GM19328 (cell line): ENCODE results near the gene ART3.
"Not testable (repeated sequence)": the region's sequence is repeated elsewhere in the genome, so short reads cannot be mapped to it uniquely, and the experiment has no call there.

ENCODE experiments used
- ATAC-seq: cut with Tn5 transposase; IDR thresholded peaks from one replicate; pipeline ENCODE4 v1.9.1; 2021; ENCODE audit warnings: mild to moderate bottlenecking, moderate library complexity; ENCODE audit not compliant: unreplicated experiment

ART3 gene

GRCh38 chr4:76074468-76074867, at the start of gene ART3:
TSS of gene ART3 (plus strand) at chr4:76074709. CDS start at chr4:76075890, 1,181 bp downstream.
- no peak for ATAC-seq

GRCh38 chr4:76028350-76028765, 46.2 kb upstream of the ART3 start:
- no peak for ATAC-seq

GRCh38 chr4:76029300-76029699, 45.2 kb upstream of the ART3 start:
- ATAC-seq, result no peak

- no peak for ATAC-seq
Observed at GRCh38 chr4:76035141-76035540, 39.4 kb upstream of the ART3 start.

GRCh38 chr4:76035799-76036380, 38.6 kb upstream of the ART3 start, which contains the start of gene CXCL11:
TSS of gene CXCL11 (minus strand) at chr4:76036070. CDS start at chr4:76035987, 83 bp downstream.
- ATAC-seq, result no peak

GRCh38 chr4:76036855-76037254, 37.7 kb upstream of the ART3 start:
- no peak for ATAC-seq

GRCh38 chr4:76042241-76042998, 32.1 kb upstream of the ART3 start:
- ATAC-seq, result not testable (repeated sequence)

GRCh38 chr4:76043306-76043705, 31.2 kb upstream of the ART3 start:
- ATAC-seq, result not testable (repeated sequence)

GRCh38 chr4:76044686-76045085, 29.8 kb upstream of the ART3 start:
- not testable (repeated sequence) for ATAC-seq

GRCh38 chr4:76049860-76050416, 24.6 kb upstream of the ART3 start:
- not testable (repeated sequence) for ATAC-seq

- not testable (repeated sequence) for ATAC-seq
Observed at GRCh38 chr4:76050560-76051050, 23.9 kb upstream of the ART3 start.

- no peak for ATAC-seq
Observed at GRCh38 chr4:76053730-76054129, 20.8 kb upstream of the ART3 start.

- peak; percentile 99 for ATAC-seq
Observed at GRCh38 chr4:76055016-76055415, 19.5 kb upstream of the ART3 start.

- no peak for ATAC-seq
Observed at GRCh38 chr4:76055421-76055820, 19.1 kb upstream of the ART3 start.

GRCh38 chr4:76058302-76058701, 16.2 kb upstream of the ART3 start:
- ATAC-seq, result no peak

GRCh38 chr4:76058888-76059426, 15.6 kb upstream of the ART3 start:
- ATAC-seq, result no peak

GRCh38 chr4:76059750-76060149, 14.8 kb upstream of the ART3 start:
- no peak for ATAC-seq

- no peak for ATAC-seq
Observed at GRCh38 chr4:76060506-76060905, 14.0 kb upstream of the ART3 start.

GRCh38 chr4:76061421-76061820, 13.1 kb upstream of the ART3 start:
- ATAC-seq, result no peak

- no peak for ATAC-seq
Observed at GRCh38 chr4:76061982-76062381, 12.5 kb upstream of the ART3 start.

GRCh38 chr4:76066546-76066945, 8.0 kb upstream of the ART3 start:
- ATAC-seq, result no peak
